ENCODE data around the gene TUBB4A.
"Not testable (repeated sequence)": the region's sequence is repeated elsewhere in the genome, so short reads cannot be mapped to it uniquely, and the experiment has no call there.

TUBB4A gene

DNA sequence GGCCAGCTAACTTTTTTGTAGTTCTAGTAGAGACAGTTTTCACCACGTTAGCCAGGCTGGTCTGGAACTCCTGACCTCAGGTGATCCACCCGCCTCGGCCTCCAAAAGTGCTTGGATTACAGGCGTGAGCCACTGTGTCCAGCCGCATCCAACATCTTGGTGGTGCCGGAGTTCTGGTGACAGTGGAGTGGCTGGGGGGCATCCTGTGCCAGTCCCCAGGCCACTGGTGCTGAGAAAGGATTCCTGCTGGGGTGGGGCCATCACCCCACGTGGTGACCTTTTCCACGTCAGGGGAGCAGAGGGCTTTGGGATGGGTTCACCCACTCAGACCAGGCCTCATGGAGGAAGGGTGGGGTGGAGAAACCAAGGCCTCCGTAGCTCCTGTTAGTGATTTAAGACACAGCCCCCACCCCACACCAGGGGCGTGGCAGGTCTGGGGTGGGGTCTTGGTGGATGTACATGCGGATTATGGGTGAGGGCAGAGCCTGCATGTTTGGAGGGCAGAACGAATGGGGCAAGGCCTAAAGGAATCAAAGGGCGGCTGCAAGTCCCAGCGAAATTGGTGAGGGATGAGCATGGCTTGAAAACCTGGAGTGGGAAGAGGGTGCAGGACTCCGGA is 12.9 kb upstream of the TUBB4A start:
- no peaks in the 10 kb centered on the region for H3K36me3 Mint-ChIP-seq (ENCODE audit: low read depth)
- no peak for DNase-seq
- no peaks in the 10 kb centered on the region for H3K9me3 Mint-ChIP-seq
- H3K4me1 Mint-ChIP-seq, result peaks cover 39% of the 10 kb centered on the region
- no peak overlapping the region for H3K27ac Mint-ChIP-seq
- peaks cover under 1% of the 10 kb centered on the region for H3K27me3 Mint-ChIP-seq
- no peak for ATAC-seq
- H3K4me3 Mint-ChIP-seq, result no peak overlapping the region

DNA sequence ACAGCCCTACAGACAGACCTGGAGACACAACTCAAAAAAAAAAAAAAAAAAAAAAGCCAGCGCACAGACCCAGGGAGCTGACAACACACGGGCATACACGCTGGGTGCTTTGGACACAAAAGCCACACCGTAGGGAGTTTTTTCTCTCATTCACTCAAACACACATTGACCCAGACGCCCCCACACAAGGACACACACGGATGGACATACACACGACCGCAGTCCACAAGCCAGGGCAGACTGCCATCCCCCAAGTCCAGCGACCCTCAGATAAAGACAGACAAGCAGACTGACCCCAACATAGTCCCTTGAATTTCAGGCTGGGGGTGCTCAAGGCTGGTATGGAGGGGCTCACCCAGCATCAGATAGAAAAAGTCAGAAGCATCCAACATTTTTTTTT is 12.0 kb upstream of the TUBB4A start:
- no peak overlapping the region for H3K4me3 Mint-ChIP-seq
- no peaks in the 10 kb centered on the region for H3K9me3 Mint-ChIP-seq
- no peaks in the 10 kb centered on the region for H3K27me3 Mint-ChIP-seq
- DNase-seq, result no peak
- H3K4me1 Mint-ChIP-seq, result peaks cover 30% of the 10 kb centered on the region
- ATAC-seq, result no peak
- no peak overlapping the region for H3K27ac Mint-ChIP-seq
- H3K36me3 Mint-ChIP-seq (ENCODE audit: low read depth), result no peaks in the 10 kb centered on the region

DNA sequence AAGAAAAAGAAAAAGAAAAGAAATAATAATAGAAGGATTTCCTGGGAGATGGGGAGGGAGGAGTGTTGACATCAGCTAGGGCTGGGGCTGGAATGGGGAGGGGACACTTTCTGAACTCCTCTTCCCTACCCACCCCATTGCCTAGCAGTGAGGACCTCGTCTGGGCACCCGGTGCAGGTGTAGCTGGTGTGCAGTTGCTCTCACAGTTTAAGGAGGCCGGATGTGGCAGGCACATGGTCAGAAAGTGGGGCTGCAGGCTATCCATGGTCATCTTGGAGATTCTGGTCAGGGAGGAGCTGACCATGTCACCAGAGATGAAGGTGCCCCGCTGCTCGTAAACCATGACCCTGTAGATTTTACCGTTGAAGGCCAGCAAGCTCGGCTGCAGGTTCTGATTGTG is 8.5 kb upstream of the TUBB4A start:
- Mint-ChIP-seq H3K36me3 (ENCODE audit: low read depth) (no peaks in the 10 kb centered on the region), H3K4me3 (no peak overlapping the region), H3K4me1 (peaks cover 2% of the 10 kb centered on the region), H3K9me3 (no peaks in the 10 kb centered on the region), H3K27ac (no peak overlapping the region), H3K27me3 (no peaks in the 10 kb centered on the region)
- ATAC-seq (no peak), DNase-seq (no peak)

DNA sequence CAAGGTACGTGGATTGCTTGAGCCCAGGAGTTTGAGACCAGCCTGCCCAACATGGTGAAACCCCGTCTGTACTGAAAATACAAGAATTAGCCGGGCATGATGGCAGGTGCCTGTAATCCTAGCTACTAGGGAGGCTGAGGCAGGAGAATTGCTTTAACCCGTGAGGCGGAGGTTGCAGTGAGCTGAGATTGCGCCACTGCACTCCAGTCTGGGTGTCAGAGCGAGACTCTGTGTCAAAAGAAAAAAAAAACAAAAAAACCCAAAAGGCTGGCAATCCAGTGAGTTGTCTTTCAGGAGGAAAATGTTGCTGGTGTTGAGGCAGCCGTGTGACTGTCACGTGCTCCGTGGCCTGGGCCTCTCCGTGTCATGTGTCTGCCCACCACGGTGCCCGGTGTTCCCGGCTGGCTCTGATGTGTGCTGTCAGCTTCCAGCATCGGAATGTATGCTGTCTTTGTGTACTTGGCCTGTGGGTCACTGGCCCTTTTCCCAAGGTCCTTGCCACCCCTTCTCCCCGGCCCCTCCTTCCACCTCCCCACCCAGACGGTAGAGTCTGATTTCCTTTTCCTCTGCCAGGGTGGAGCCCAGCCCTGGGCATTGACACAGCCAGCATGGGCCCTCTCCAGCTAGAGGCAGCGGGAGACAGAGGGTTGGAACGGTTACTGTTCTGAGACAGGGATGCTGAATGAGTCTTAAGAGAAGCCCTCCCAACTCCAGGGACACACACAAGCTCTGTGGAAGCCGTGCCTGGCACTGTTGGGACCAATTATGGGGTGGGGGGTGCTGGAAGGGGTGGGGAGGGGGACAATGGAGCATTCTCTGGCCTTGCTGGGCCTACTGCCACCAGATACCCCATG is 7.2 kb upstream of the TUBB4A start:
- Mint-ChIP-seq H3K4me1 (no peaks in the 10 kb centered on the region), H3K36me3 (ENCODE audit: low read depth) (no peaks in the 10 kb centered on the region), H3K9me3 (no peaks in the 10 kb centered on the region), H3K4me3 (no peak overlapping the region), H3K27me3 (no peaks in the 10 kb centered on the region), H3K27ac (no peak overlapping the region)
- DNase-seq (no peak), ATAC-seq (no peak)

DNA sequence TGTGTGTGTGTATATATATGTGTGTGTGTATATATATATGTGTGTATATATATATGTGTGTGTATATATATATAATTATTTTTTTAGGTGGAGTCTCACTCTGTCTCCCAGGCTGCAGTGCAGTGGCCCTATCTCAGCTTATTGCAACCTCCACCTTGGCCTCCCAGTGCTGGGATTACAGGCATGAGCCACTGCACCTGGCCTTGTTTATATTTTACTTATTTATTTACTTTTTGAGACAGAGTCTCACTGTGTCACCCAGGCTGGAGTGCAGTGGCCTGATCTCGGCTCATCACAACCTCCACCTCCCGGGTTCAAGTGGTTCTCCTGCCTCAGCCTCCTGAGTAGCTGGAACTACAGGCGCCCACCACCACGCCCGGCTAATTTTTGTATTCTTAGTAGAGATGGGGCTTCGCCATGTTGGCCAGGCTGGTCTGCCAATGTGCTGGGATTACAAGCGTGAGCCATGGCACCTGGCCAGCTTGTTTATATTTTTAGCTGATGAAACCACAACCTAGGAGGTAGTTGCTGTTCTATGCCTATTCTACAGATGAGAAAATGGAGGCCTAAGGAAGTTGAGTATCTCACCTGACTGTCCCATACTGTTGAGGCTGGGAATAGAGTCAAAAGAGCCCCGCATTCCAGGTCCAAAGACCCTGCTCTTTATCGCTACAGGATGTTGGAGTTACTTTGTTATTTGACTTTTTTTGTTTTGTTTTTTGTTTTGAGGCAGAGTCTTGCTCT is 6.1 kb upstream of the TUBB4A start:
- H3K4me1 Mint-ChIP-seq; H3K36me3 Mint-ChIP-seq (ENCODE audit: low read depth); DNase-seq; H3K9me3 Mint-ChIP-seq; H3K27ac Mint-ChIP-seq; ATAC-seq; H3K27me3 Mint-ChIP-seq; H3K4me3 Mint-ChIP-seq: not testable (repeated sequence)

DNA sequence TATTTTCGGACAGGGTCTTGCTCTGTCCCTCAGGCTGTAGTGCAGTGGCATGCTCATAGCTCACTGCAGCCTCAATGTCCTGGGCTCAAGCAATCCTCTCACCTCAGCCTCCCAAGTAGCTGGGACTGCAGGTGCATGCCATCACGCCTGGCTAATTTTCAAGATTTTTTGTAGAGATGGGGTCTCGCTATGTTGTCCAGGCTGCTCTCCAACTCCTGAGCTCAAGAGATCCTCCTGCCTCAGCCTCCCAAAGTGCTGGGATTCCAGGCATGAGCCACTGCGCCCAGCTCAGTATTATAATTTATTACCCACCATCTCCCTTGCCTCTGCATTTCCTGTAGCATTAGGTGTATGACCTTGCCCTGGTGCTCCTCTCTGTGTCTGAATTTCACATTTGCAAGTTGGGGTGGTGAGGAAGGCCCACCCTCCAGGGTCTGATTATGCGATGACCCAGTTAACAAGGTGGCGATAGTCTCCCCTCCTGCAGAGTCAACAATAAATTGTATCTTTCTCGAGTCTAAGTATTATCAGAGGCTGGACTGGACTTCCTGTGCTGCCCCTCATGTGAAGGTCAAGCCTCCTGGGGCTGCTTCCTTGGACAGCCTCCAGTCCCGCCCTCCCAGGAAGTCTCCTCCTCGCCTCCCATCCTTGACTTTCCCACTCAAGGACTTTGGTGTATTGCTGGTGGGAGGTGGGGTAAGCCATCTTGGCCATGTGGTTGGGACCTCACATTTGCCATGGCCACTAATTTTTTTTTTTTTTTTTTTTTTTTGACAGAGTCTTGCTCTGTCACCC is 1.5 kb upstream of the TUBB4A start:
- H3K4me1 Mint-ChIP-seq, result peaks cover 3% of the 10 kb centered on the region
- DNase-seq (no peak), ATAC-seq (no peak)
- peak overlapping the region; percentile 43 for H3K4me3 Mint-ChIP-seq
- no peaks in the 10 kb centered on the region for H3K9me3 Mint-ChIP-seq
- H3K36me3 Mint-ChIP-seq (ENCODE audit: low read depth), result no peaks in the 10 kb centered on the region
- peaks cover 10% of the 10 kb centered on the region for H3K27me3 Mint-ChIP-seq
- H3K27ac Mint-ChIP-seq, result no peak overlapping the region

DNA sequence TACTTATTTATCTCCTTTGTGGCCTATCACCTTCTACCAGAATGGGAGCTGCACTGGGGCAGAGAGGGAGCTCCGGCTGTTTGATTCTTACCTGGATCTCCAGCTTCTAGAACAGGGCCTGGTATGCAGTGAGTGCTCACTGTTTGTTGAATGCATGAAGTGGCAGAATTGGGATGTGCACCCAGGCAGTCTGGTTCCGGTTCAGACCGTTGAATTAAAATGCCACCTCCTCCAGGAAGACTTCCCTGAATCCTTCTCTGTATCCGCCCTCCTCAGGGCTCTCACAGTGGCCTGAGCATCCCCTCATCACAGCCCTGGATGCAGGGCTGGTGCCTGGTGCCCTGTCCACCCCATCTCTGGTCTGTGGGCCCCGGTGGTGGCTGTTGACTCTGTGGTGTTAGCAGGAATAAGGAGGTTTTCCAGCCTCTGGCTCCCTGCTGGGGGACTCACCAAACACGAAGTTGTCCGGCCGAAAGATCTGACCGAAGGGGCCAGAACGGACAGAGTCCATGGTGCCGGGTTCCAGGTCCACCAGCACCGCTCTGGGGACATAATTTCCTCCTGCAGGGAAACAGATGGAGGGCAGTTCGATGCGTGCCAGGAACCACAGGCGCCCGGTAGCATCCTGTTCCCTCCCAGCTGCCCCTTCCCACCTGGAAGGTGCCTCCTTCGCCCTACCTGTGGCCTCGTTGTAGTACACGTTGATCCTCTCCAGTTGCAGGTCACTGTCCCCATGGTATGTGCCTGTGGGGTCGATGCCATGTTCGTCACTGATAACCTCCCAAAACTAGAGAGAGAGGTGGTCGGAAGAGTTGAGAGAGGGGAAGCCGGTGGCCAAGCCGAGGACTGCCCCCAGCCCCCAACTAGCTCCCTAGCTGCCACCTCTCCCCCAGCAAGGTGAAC is 1.0 kb downstream of the TUBB4A start:
- H3K4me1 Mint-ChIP-seq, result peaks cover 3% of the 10 kb centered on the region
- H3K27ac Mint-ChIP-seq, result peak overlapping the region; percentile 49
- no peak for DNase-seq
- H3K4me3 Mint-ChIP-seq, result peak overlapping the region; percentile 82
- H3K9me3 Mint-ChIP-seq, result no peaks in the 10 kb centered on the region
- no peak for ATAC-seq
- no peaks in the 10 kb centered on the region for H3K36me3 Mint-ChIP-seq (ENCODE audit: low read depth)
- H3K27me3 Mint-ChIP-seq, result peaks cover 10% of the 10 kb centered on the region

DNA sequence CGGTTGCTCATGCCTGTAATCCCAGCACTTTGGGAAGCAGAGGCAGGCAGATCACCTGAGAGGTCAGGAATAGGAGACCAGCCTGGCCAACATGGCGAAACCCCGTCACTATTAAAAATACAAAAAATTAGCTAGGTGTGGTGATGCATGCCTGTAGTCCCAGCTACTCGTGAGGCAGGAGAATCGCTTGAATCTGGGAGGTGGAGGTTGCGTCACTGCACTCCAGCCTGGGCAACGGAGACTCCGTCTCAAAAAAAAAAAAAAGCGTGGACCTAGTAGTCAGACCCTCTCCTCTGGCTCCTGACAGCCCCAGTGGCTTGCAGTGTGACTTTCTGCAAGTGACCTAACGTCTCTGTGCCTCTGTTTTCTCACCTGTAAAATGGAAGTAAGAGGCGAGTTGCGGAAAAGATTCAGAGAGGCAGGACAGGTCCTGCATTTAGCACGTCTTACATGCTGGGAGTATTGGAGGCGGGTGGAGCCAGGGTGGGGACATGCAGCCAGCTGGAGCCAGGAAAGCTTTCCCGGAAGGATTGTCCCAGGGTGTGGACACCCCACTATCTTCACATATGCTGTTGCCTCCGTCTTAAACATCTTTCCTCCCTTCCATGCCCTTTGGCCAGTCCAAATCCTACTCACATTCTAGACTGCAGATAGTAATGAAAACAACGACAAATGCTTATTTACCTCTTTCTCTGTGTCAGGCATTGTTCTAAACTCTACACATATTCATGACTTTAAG is 2.9 kb downstream of the TUBB4A start:
- no peak for DNase-seq
- H3K27ac Mint-ChIP-seq, result no peak overlapping the region
- no peaks in the 10 kb centered on the region for H3K36me3 Mint-ChIP-seq (ENCODE audit: low read depth)
- no peak for ATAC-seq
- H3K27me3 Mint-ChIP-seq, result peaks cover 10% of the 10 kb centered on the region
- peaks cover 3% of the 10 kb centered on the region for H3K4me1 Mint-ChIP-seq
- H3K9me3 Mint-ChIP-seq, result no peaks in the 10 kb centered on the region
- H3K4me3 Mint-ChIP-seq, result no peak overlapping the region

DNA sequence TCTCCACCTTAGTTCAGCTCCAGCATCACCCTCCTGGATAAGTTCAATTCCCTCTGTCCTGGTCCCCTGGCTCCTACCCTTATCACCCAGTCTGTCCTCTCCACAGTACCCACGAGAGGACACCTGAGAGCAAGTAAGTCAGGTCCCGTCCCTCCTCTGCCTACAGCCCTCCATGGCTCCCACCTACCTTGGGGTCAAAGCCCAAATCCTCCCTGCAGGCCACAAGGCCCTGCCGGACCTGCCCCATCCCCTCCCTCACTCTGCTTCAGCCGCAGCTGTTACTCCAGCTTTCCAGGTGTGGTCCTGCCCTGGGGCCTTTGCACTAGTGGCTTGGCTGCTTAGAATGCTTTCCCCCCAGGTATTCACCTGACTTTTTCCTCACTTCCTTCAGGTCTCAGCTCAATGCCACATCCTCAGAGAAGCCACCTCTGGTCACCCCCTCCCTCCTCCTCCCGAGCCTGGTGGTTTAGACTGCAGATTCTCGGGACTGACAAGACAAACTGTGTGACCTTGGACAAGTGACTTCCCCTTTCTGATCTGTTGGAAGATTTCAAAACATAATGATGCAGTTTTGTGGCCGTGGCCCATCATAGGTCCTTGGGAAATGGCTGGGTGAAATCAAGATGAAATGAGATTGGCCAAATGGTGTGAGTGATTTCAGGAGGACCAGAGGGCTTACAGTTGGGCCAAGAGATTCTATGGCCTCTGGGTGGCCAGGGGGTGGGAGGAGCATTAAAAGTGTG is 3.6 kb downstream of the TUBB4A start:
- H3K4me1 Mint-ChIP-seq, result peaks cover 3% of the 10 kb centered on the region
- no peaks in the 10 kb centered on the region for H3K36me3 Mint-ChIP-seq (ENCODE audit: low read depth)
- H3K27ac Mint-ChIP-seq, result no peak overlapping the region
- DNase-seq, result no peak
- no peaks in the 10 kb centered on the region for H3K9me3 Mint-ChIP-seq
- no peak overlapping the region for H3K4me3 Mint-ChIP-seq
- no peak for ATAC-seq
- H3K27me3 Mint-ChIP-seq, result peaks cover 10% of the 10 kb centered on the region

DNA sequence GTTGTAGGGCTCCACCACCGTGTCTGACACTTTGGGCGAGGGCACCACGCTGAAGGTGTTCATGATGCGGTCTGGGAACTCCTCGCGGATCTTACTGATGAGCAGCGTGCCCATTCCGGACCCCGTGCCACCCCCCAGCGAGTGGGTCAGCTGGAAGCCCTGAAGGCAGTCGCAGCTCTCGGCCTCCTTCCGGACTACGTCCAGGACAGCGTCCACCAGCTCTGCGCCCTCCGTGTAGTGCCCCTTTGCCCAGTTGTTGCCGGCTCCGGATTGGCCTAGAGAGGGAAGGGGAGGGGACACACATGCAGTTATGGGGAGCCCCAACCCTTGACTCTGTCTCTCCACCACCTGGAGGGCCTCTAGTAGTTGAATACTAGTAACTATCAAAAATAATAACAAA is 6.2 kb downstream of the TUBB4A start:
- Mint-ChIP-seq H3K4me3 (no peak overlapping the region), H3K27me3 (peaks cover 4% of the 10 kb centered on the region), H3K9me3 (peaks cover 11% of the 10 kb centered on the region), H3K36me3 (ENCODE audit: low read depth) (no peaks in the 10 kb centered on the region), H3K4me1 (no peaks in the 10 kb centered on the region), H3K27ac (no peak overlapping the region)
- DNase-seq (no peak), ATAC-seq (no peak)

DNA sequence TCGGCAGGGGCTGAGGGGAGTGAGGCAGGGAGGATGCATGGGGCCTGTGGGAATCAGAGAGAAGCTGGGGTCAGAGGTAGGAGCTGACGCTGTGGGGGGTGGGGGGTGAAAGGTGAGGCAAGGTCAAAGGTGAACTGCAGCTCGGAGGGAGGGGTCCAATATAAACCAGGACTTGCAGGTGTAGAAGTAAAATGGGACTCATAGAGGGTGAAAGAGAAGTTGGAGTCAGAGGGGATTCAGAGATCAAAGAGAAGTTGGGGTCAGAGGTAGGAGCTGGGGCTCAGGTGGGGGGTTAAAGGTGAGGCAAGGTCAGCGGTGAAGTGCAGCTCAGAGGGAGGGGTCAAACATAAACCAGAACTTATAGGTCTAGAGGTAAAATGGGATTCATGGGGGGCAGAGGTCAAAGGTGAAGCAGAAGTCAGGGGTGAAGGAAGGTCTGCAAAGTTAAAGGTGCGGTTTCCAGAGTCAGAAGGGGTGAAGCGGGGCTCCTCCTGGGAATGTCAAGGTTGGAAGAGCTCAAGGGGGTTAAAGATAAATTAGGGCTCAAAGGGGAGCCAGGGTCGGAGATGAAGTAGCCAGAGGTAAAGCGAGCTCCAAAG is 7.6 kb downstream of the TUBB4A start:
- Mint-ChIP-seq H3K27ac (no peak overlapping the region), H3K4me1 (peaks cover 4% of the 10 kb centered on the region), H3K4me3 (no peak overlapping the region), H3K9me3 (peaks cover 11% of the 10 kb centered on the region), H3K27me3 (no peaks in the 10 kb centered on the region), H3K36me3 (ENCODE audit: low read depth) (no peaks in the 10 kb centered on the region)
- DNase-seq (no peak), ATAC-seq (no peak)

DNA sequence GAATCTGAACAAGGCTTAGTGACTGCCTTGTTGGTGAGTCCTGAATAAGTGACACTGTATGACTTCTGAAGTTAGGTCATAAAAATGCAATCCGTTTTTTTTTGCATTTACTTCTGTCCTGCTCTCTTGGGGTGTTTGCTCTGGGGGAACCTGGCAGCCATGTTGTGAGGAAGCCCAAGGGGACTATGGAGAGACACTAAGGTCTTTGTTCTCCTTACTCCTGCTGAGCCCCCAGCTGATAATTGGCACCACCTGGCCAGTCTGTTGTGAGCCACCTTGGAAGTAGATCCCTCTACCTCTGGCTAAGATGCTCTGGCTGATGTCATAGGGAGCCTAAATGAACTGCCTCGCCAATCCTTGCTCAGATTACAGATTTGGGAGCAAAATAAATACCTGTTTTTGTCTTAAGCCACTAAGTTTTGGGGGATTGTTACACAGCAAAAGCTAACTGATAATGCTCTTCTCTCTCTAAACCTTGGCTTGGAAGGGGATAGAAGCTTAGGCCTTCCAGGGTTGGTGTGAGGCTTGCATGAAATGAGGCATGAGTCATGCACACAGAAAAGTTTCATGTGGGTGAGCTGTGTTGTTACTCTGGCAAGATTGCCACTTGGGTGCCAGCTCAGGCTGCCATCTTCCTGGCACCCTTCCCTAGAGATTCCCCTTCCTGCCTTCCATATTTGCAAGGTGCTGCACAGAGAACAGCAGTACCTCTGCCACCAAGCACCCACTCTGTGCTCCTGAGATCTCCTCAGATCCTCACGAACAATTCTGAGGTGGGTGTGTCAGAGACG is 10.1 kb downstream of the TUBB4A start:
- DNase-seq, result no peak
- peaks cover 11% of the 10 kb centered on the region for H3K9me3 Mint-ChIP-seq
- no peaks in the 10 kb centered on the region for H3K36me3 Mint-ChIP-seq (ENCODE audit: low read depth)
- no peak overlapping the region for H3K27ac Mint-ChIP-seq
- ATAC-seq, result no peak
- H3K4me3 Mint-ChIP-seq, result no peak overlapping the region
- no peaks in the 10 kb centered on the region for H3K27me3 Mint-ChIP-seq
- peaks cover 6% of the 10 kb centered on the region for H3K4me1 Mint-ChIP-seq

All from activated naive CD8-positive, alpha-beta T cell treated with anti-CD3 and anti-CD28 coated beads, Interleukin-2, amount 50 U/mL, for 24 hours (primary cell).